Activated effector memory CD4-positive, alpha-beta T cell treated with Interleukin-2 at 50 U/mL for 16 hours (primary cell): ENCODE measurements around the gene AURKA.

Experiments
- DNase-seq: peaks from one replicate; pipeline ENCODE4 v3.0.0-alpha.2; 2020

The AURKA gene

DNA sequence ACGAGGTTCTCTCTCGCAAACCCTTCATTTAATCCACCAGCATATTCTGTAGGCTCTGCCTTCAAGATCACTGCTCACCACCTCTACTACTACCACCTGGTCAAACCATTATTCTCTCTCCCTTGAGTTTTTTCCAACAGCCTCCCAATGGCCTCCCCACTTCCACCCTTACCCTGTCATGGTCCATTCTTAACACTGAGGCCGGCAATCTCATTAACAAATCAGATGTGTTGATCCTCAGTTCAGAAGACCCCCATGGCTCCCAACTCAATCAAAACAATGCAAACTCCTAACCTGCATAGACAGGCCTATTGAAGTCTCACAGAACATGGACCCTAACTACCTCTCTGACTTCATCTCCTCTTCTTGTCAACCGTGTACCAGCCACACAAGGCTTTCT, 2.2 kb downstream of the AURKA start:
- DNase-seq, result no peak

DNA sequence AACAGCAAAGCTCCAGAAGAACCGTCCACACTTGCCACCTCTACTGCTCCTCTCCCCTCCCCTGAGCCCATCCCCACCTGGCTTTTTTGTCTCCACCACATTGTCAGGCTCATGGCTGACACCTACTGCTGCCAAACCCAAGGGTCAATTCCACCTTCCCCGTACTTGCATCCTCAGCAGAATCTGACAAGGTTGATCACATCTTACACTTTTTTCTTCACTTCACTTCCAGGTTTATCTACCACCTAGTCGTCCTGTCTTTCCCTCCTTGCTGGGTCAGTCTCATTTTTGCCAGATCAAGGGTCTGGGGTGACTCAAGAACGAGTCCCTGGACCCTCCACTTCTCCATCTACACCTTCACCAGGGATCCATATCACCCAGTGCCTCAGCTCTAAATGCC, 3.1 kb downstream of the AURKA start:
- DNase-seq, result no peak

DNA sequence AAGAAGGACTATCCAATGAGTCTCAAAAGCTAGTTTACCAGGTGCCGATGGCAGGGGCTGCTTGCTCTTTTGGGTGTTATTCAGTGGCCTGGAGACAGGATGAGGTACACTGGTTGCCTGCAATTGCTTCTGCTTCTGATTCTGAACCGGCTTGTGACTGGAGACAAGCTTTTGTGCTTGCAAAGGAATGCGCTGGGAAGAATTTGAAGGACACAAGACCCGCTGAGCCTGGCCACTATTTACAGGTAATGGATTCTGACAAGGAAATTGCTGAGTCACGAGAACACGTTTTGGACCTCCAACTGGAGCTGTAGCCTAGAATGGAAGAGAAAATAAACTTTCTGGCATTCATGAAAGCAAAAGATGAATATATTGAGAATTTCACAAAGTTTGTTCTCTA, 5.8 kb downstream of the AURKA start:
- DNase-seq, result no peak

GRCh38 chr20:56385130-56385529, 6.9 kb downstream of the AURKA start:
- no peak for DNase-seq

GRCh38 chr20:56383334-56383733, 8.7 kb downstream of the AURKA start:
- DNase-seq, result no peak

- DNase-seq, result no peak
These were observed 9.3 kb downstream of the AURKA start for GRCh38 chr20:56382696-56383095.

GRCh38 chr20:56381501-56381900, 10.5 kb downstream of the AURKA start:
- DNase-seq, result no peak

DNA sequence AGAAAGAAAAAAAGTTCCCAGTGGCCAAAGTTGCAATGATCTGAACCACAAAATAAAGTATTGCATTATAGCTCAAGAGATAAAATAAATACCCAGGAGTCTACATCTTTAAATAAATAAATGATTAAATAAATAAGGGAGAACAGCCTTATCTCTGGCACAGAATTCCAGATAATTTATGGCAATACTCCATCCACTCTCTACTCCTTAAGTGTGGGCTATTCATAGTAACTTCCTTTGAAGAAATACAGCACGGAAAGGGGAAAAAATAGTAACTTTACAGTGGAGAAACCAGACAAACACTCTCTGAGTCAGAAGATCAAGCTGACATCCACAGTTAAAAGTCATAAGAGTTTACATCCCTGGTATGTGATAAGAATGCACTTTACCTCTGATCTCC, 11.6 kb downstream of the AURKA start:
- DNase-seq, result no peak

DNA sequence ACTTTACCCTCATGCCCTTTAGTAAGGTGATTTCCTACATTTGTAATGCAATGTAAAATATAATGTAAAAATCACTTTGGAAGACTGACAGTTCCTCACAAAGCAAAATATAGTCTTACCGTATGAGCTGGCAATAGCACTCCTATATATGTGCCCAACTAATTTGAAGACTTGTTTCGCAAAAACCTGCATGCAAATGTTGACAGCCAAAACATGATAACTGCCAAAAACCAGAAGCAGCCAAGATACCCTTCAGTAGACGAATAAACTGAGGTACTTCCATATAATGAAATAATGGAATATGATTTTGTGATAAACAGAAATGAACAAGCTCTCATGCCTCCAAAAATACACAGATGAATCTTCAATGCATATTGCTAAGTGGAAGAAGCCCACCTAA, 13.6 kb downstream of the AURKA start:
- no peak for DNase-seq

DNA sequence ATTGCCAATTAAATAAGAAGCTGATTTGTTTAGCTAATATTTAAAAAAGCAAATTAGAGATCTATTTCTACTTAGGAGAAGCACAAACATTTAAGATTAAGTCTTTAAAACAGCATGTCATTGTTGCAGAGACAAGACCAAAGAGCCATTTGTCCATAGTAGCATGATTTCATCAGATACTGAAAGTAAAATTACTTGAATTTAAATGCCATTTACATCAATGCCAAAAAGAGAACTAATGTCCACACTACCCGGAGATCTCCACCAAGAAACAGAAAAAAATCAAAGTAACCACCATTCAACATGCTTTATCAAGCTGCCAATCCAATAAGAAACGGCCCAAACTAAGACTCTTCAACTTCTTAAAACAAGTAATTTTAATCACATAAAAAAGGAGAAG, 15.7 kb downstream of the AURKA start:
- no peak for DNase-seq

- DNase-seq, result no peak
These were observed 18.1 kb downstream of the AURKA start for GRCh38 chr20:56373942-56374341.

GRCh38 chr20:56372850-56373249, 19.2 kb downstream of the AURKA start:
- no peak for DNase-seq

- no peak for DNase-seq
These were observed 20.0 kb downstream of the AURKA start for GRCh38 chr20:56371977-56372376.

DNA sequence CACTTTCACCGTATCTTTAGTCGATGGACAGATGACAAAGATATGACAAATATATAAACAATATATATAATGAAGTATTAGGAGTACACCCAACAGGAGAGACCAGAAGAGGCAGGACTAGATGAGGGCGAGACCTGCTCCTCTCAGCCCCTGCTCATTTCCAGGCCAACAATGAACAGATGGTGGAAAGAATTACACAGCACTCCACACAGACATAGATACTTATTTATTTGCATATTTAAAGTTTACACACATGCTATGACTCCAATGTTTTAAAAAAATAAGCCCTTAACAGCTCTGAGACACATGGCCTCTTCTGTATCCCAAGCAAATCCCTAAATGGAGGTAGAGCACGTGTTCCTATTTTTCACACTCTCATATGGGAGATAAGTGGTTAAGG, 22.8 kb downstream of the AURKA start:
- DNase-seq, result no peak

- DNase-seq, result no peak
These were observed 23.5 kb downstream of the AURKA start for GRCh38 chr20:56368351-56369134.

DNA sequence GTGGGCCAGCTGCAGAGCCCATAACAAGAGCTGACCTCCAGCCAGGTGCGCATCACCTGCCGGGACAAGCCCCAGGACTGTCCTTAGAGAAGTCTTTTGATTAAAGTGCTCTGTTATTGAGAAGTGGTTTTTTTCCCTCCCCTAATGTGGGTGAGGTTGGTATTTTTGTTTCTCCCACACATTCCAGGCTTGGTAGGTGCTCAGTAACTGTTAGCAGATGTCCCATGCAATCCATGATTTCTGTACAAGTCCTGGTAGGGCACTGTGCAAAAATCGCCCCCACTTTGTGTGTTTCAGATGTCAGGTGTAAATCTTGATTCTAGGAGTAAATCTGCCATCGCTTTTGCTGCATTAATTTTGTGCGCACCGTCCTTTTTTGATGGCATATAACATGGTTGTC, 28.5 kb downstream of the AURKA start:
- no peak for DNase-seq

DNA sequence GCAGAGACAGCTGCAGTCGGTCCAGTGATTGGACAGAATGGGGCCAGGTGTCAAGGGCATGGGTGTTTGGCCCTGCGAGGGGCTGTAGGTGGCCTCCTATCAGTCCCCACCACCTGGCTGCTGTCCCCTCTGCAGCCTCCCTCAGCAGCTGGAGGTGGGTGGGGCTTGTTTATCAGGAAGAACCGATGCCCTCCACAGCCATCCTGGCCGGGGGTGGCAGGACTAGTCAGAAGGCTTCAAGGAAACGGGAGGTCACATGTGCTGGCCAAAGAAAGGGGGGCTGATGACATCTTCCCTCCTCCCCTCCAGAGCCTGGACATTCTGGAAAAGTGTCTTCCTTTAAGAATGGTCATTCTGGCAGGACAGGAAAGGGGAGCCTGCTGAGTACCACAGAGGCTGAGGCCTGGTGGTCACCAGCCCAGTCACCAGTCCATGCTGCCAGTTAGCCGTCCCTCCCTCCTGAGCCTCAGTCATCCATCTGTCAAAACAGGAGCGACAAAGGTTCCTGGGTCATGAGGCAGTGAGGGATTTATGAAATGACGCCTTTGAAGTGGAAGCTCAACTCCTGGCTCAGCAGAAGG, 29.1 kb downstream of the AURKA start:
- no peak for DNase-seq

DNA sequence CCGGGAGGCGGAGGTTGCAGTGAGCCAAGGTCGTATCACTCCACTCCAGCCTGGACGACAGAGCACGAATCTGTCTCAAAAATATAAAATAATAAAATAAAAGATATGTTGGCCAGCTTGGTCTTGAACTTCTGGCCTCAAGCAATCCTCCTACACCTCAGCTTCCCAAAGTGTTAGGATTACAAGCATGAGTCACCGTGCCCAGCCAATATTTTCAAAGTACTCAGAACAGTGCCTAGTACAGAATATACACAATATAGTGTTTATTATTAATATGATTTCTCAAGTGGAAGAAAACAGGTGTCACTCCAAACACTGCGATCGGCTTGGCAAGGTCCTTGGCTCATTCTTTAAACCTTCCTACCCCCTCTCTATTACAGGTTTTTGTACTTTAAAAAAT, 30.1 kb downstream of the AURKA start:
- DNase-seq, result no peak

DNA sequence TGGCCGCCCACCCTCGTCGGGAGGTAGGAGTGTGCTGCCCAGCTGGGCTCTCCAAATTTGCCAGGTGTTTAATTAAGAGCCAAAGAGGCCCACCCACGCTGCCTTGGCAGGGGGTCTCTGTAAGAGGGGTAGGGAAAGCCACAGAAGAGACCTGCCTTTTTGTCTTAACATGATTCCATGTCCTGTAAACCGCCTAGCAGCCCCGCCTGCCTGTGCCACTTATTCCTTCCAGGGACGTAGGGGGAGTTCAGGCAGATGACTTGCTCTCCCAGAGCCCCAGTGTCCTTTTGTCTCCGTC, 31.2 kb downstream of the AURKA start:
- no peak for DNase-seq

GRCh38 chr20:56360133-56360907, 31.7 kb downstream of the AURKA start:
- DNase-seq, result no peak

DNA sequence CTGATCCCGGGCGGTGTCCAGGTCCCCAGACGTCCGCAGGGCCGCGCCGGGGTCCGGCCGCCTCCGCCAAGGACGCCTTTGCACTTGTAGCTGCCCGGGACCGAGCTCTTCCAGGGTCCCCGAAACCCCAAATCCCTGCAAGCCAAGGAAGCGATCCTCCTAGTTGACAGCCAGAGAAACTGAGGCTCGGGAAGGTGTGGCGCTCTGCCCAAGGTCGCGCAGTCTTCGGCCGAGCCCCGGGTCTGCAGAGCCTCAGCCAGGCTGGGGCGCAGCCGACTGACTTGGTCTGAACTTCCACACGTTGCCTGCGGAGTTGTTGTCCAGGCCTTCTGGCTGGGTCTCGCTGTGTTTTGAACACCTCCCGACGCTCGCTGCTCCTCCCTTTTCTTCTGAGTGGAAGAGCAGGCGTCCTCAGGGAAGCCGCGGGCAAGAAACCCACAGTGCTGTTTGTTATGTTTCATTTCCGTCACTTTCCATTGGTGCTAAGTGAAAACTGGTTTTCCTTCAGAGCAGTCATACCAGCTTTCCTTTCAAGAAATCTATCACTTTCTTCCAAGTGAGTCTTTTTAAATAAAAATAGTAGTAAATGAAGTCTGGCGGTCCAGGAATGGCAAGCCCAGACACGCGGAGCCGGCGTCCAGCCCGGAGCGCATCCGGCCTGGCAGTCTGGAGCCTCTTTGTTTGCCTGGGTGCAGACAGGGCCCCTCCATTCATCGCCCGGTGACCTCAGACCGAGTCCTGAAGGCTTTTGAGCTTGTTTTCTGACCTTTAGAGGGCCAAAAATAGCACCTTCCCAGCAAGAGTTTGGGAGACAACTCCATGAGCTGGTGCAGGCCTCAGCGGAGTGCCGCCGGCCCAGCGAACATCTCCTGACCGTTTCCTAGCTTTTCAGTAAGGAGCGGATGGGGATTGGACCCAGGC, 32.5 kb downstream of the AURKA start:
- DNase-seq, result no peak

DNA sequence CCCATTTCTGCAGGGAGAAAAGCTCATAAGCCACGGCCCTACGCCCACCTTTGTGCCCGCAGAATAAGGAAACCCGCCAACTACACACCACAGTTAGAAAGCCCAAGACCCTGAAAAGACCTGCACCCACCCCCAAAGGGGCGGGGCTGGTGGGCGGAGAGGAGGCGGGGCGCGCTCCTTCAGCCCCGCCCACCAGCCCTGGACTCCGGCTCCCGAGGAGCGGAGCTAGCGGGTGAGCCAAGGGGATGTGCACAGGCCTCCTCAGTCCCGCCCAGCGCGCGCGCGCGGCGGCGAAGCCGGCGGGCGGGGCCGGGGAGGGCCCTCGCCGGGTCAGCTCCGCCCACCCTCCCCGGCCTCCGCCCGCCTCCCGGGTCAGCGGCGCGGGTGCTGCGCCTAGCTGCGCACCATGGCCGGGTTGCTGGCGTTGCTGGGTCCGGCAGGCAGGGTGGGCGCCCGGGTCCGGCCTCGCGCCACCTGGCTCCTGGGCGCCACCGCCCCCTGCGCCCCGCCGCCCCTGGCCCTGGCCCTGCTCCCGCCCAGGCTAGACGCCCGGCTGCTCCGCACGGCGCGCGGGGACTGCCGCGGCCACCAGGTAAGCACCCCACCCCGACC, 33.3 kb downstream of the AURKA start, which contains the start of gene FAM210B:
FAM210B (plus strand) TSS at position 375 of the 612 bp plus-strand sequence; CDS start at position 407, 32 bp downstream.
- DNase-seq, result peak; percentile 79

DNA sequence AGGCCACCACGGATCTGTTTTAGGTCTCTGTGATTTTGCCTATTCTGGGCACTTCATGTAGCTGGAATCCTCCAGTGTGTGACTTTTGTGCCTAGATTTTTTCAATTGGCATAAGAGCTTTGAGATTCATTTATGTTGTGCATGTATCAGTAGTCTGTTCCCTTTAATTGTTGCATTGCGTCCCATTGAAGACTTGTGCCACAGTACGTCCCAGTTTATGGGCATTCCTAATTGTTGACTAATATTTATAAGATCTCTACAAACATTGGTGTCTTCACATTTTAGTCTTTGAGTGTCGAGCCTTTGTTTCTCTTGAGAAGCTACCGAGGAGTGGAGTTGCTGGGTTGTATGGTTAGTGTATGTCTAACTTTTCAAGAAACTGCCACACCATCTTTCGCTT, 33.9 kb downstream of the AURKA start:
- no peak for DNase-seq
